PFSK-1 (cell line): Measurements from ENCODE around the gene GCSAM.

Source experiments
- FOXP2 ChIP-seq: optimal IDR thresholded peaks from 2 replicates; pipeline ENCODE3; 2011; ENCODE audit warnings: borderline replicate concordance, control low read depth, inconsistent platforms; ENCODE audit not compliant: insufficient read depth; ENCODE audit errors: extremely low read length, extremely low read depth
- POLR2AphosphoS5 ChIP-seq: IDR thresholded peaks from 2 replicates; pipeline ENCODE4 v1.6.1; 2012; ENCODE audit warnings: low read depth, mild to moderate bottlenecking, control low read depth, low read length, moderate library complexity
- SIN3A ChIP-seq: IDR thresholded peaks from 2 replicates; pipeline ENCODE4 v1.6.1; 2012; ENCODE audit warnings: mild to moderate bottlenecking, low read length, moderate library complexity, borderline replicate concordance; ENCODE audit not compliant: insufficient read depth
- TAF1 ChIP-seq: IDR thresholded peaks from 2 replicates; pipeline ENCODE4 v1.6.1; 2012; ENCODE audit warnings: low read length, control low read depth, borderline replicate concordance; ENCODE audit not compliant: insufficient read depth
- TF ChIP-seq, protein P1 (sequence below), 2 experiments: IDR thresholded peaks; 2 replicates each; pipeline versions ENCODE4 v1.6.1 to v1.8.0; 2011 to 2012; ENCODE audit warnings: low read depth in 2 of 2, low read length in 2 of 2, control low read depth in 1 of 2, inconsistent platforms in 1 of 2, mild to moderate bottlenecking in 1 of 2, moderate library complexity in 1 of 2; ENCODE audit not compliant: insufficient read depth in 1 of 2

Gene GCSAM

GRCh38 chr3:112131111-112131510 is 1.9 kb downstream of the GCSAM start:
- no peak for TF ChIP-seq POLR2AphosphoS5
- no peak for TF ChIP-seq SIN3A
- no peak for TF ChIP-seq FOXP2
- TF ChIP-seq TAF1 = no peak
- TF ChIP-seq, protein P1, sequence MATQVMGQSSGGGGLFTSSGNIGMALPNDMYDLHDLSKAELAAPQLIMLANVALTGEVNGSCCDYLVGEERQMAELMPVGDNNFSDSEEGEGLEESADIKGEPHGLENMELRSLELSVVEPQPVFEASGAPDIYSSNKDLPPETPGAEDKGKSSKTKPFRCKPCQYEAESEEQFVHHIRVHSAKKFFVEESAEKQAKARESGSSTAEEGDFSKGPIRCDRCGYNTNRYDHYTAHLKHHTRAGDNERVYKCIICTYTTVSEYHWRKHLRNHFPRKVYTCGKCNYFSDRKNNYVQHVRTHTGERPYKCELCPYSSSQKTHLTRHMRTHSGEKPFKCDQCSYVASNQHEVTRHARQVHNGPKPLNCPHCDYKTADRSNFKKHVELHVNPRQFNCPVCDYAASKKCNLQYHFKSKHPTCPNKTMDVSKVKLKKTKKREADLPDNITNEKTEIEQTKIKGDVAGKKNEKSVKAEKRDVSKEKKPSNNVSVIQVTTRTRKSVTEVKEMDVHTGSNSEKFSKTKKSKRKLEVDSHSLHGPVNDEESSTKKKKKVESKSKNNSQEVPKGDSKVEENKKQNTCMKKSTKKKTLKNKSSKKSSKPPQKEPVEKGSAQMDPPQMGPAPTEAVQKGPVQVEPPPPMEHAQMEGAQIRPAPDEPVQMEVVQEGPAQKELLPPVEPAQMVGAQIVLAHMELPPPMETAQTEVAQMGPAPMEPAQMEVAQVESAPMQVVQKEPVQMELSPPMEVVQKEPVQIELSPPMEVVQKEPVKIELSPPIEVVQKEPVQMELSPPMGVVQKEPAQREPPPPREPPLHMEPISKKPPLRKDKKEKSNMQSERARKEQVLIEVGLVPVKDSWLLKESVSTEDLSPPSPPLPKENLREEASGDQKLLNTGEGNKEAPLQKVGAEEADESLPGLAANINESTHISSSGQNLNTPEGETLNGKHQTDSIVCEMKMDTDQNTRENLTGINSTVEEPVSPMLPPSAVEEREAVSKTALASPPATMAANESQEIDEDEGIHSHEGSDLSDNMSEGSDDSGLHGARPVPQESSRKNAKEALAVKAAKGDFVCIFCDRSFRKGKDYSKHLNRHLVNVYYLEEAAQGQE (IDR thresholded peaks at IDR 0.05; ENCODE audit: insufficient read depth in 1 of 2, low read depth in 2 of 2, low read length in 2 of 2) = no peak

DNA sequence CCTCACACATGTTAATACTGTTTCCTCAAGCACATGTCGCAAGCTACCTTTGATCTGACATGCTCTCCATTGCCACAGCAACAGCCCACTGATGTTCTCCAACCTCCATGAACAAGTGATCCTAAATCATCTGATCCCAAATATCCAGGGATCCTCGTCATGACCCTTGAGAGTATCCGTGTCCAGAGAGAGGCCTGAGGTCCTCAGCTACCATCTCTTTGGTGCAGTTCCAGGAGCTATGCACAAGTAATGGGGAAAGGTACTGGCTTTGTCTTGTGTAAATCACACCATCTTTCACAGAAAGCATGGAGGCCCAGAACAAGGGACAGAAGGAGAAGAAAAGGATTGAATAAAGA is 2.4 kb downstream of the GCSAM start:
- TF ChIP-seq TAF1 = no peak
- no peak for TF ChIP-seq POLR2AphosphoS5
- no peak for TF ChIP-seq SIN3A
- TF ChIP-seq, protein P1 (IDR thresholded peaks at IDR 0.05; ENCODE audit: insufficient read depth in 1 of 2, low read depth in 2 of 2, low read length in 2 of 2) = no peak
- TF ChIP-seq FOXP2 = no peak

GRCh38 chr3:112129925-112130637 is 3.0 kb downstream of the GCSAM start:
- no peak for TF ChIP-seq FOXP2
- TF ChIP-seq, protein P1 (IDR thresholded peaks at IDR 0.05; ENCODE audit: insufficient read depth in 1 of 2, low read depth in 2 of 2, low read length in 2 of 2) = no peak
- TF ChIP-seq SIN3A = no peak
- TF ChIP-seq TAF1 = no peak
- TF ChIP-seq POLR2AphosphoS5 = no peak

DNA sequence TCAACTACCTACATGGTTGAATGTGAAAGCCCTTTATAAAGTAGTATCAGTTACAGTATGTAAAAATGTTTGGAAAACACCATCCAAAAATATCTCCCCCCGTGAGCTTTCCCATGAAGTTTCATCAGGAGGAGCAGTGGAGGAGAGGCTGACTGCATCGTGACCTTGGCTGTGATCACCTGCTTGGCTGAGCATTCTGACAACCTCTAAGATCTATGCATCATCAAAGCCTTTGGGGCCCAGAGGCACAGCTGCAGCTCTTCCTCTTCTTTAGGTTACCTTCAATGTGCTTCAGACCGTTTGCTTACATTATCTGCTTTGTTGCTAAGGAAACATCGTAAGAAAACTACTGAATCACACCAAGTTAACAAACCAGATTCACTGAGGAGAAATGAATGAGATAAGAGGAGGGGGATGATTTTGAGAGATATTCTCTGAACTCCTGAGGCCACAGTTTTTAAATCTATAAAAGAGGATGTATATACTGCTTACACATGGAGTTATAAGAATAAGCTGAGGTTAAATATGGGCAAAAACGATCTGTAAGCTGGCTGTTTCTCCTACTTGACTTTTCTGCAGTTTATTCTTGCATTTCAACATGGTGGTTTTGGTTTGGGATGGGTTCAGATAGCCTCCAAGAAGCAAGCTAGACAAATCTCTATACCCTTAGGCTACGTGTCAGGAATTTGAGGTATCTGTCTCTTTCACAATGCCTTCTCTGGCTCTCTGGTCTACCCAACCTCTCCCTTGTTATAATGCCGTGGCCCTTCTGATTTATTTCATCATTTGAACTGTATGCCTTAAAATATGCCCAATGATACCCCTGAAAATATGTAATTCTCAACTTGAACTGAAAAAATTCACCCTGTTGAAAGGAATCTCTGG is 4.0 kb downstream of the GCSAM start:
- TF ChIP-seq SIN3A (no peak), POLR2AphosphoS5 (no peak), TAF1 (no peak), FOXP2 (no peak)
- TF ChIP-seq, protein P1 (IDR thresholded peaks at IDR 0.05; ENCODE audit: insufficient read depth in 1 of 2, low read depth in 2 of 2, low read length in 2 of 2) = no peak
